ENCODE results near the gene MMP8.
"Not testable (repeated sequence)": the region's sequence is repeated elsewhere in the genome, so short reads cannot be mapped to it uniquely, and the experiment has no call there.

DNA sequence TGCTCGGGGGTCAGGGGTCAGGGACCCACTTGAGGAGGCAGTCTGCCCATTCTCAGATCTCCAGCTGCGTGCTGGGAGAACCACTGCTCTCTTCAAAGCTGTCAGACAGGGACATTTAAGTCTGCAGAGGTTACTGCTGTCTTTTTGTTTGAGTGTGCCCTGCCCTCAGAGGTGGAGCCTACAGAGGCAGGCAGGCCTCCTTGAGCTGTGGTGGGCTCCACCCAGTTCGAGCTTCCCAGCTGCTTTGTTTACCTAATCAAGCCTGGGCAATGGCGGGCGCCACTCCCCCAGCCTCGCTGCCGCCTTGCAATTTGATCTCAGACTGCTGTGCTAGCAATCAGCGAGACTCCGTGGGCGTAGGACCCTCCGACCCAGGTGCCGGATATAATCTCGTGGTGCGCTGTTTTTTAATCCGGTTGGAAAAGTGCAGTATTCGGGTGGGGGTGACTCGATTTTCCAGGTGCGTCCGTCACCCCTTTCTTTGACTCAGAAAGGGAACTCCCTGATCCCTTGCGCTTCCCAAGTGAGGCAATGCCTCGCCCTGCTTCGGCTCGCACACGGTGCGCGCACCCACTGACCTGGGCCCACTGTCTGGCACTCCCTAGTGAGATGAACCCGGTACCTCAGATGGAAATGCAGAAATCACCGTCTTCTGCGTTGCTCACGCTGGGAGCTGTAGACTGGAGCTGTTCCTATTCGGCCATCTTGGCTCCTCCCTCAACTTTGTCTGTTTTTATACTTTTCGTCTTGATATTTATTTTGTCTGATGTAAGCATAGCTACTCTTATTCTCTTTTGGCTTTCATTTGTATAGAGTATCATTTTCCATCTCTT, 22.2 kb upstream of the MMP8 start:
- not testable (repeated sequence) for TF ChIP-seq CTCF (IDR thresholded peaks at IDR 0.05 in 4 of 5, conservative IDR thresholded peaks at IDR 0.05 in 1 of 5); POLR2A (IDR thresholded peaks at IDR 0.05)

Measured in gastrocnemius medialis (tissue), 4 donors.